WTC11 (cell line): Measurements from ENCODE around the gene R3HDM4.

Source experiments
- ARID4B ChIP-seq: sonication (generic); formaldehyde crosslinking; IDR thresholded peaks from 2 replicates; pipeline ENCODE4 v1.8.0; 2023; ENCODE audit warnings: missing genetic modification reagents, mild to moderate bottlenecking, borderline replicate concordance
- CTCF ChIP-seq: fragments of 200-600 bp; IDR thresholded peaks from 2 replicates; pipeline ENCODE4 v1.8.0; 2022; ENCODE audit warnings: antibody characterized with exemption
- ETV6 ChIP-seq: sonication (generic); formaldehyde crosslinking; IDR thresholded peaks from 2 replicates; pipeline ENCODE4 v1.8.1; 2022; ENCODE audit warnings: mild to moderate bottlenecking, missing genetic modification reagents
- IRF1 ChIP-seq: sonication (generic); formaldehyde crosslinking; IDR thresholded peaks from 2 replicates; pipeline ENCODE4 v1.8.0; 2023; ENCODE audit warnings: missing genetic modification reagents
- NR3C1 ChIP-seq: sonication (generic); formaldehyde crosslinking; conservative IDR thresholded peaks from 2 replicates; pipeline ENCODE4 v1.8.1; 2023; ENCODE audit warnings: low read depth, mild to moderate bottlenecking, missing genetic modification reagents
- SMAD3 ChIP-seq: sonication (generic); formaldehyde crosslinking; IDR thresholded peaks from 2 replicates; pipeline ENCODE4 v1.8.0; 2022; ENCODE audit warnings: missing genetic modification reagents, mild to moderate bottlenecking, borderline replicate concordance
- USF2 ChIP-seq: sonication (generic); formaldehyde crosslinking; IDR thresholded peaks from 2 replicates; pipeline ENCODE4 v1.8.1; 2023; ENCODE audit warnings: mild to moderate bottlenecking, missing genetic modification reagents, moderate library complexity
- ZMAT4 ChIP-seq: fragments of 250-450 bp; sonication (Bioruptor Pico); IDR thresholded peaks from 2 replicates; pipeline ENCODE4 v1.9.0; 2021; ENCODE audit warnings: mild to moderate bottlenecking
- ZNF232 ChIP-seq: sonication (generic); formaldehyde crosslinking; IDR thresholded peaks from 2 replicates; pipeline ENCODE4 v1.8.0; 2022; ENCODE audit warnings: mild to moderate bottlenecking, missing genetic modification reagents
- TF ChIP-seq, protein P1 (sequence below): sonication (generic); formaldehyde crosslinking; IDR thresholded peaks from 2 replicates; pipeline ENCODE4 v1.8.1; 2023; ENCODE audit warnings: mild to moderate bottlenecking, missing genetic modification reagents, moderate library complexity

DNA sequence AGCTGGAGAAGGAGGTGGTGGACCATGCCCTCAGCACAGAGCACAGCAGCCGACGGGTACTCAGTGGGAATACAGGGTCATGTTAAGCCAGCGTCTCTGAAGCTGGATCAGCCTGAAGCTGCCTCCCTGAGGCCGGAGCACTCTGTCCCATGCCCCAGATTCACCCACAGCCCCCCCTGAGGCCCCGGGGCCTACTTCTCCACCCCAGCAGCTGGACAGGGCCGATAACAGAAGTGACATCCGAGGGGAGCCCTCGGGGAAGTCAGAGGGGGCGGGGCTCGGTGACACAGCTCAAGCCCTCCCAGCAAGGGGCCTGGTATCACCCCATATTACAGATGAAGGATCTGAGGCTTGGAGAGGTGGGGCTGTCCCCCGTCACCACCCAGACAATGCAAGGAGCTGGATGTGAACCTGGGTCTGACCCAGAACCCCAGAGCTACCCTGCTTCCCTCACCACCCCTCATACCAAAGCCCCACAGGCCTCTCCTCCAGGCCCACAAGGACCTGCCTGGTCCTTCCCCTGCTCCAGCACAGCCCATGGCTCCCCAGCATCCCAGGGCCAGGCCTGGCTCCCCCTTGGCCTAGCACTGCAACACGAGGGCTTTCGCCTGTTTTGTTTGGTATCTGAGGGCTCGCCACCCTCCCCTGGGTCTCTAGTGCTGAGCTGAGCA is 5.7 kb downstream of the R3HDM4 start:
- TF ChIP-seq CTCF (no peak), ZNF232 (CRISPR knock-in tag) (no peak), ARID4B (CRISPR knock-in tag) (no peak), NR3C1 (CRISPR knock-in tag) (no peak), SMAD3 (CRISPR knock-in tag) (no peak), USF2 (CRISPR knock-in tag) (no peak), IRF1 (no peak), ZMAT4 (CRISPR knock-in tag) (no peak), ETV6 (CRISPR knock-in tag) (no peak)
- TF ChIP-seq, protein P1, sequence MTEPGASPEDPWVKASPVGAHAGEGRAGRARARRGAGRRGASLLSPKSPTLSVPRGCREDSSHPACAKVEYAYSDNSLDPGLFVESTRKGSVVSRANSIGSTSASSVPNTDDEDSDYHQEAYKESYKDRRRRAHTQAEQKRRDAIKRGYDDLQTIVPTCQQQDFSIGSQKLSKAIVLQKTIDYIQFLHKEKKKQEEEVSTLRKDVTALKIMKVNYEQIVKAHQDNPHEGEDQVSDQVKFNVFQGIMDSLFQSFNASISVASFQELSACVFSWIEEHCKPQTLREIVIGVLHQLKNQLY (CRISPR knock-in tag) = no peak
